HG02610 (cell line): ENCODE measurements around the gene FAHD2B.
"Not testable (repeated sequence)": the region's sequence is repeated elsewhere in the genome, so short reads cannot be mapped to it uniquely, and the experiment has no call there.

ENCODE experiments used
- ATAC-seq: cut with Tn5 transposase; IDR thresholded peaks from one replicate; pipeline ENCODE4 v1.9.1; 2021; ENCODE audit warnings: mild to moderate bottlenecking, moderate library complexity; ENCODE audit not compliant: unreplicated experiment

FAHD2B gene

GRCh38 chr2:97068074-97068473, 26.6 kb downstream of the FAHD2B start:
- no peak for ATAC-seq

GRCh38 chr2:97067279-97068004, 27.2 kb downstream of the FAHD2B start:
- ATAC-seq, result no peak

GRCh38 chr2:97066030-97066429, 28.7 kb downstream of the FAHD2B start:
- not testable (repeated sequence) for ATAC-seq

DNA sequence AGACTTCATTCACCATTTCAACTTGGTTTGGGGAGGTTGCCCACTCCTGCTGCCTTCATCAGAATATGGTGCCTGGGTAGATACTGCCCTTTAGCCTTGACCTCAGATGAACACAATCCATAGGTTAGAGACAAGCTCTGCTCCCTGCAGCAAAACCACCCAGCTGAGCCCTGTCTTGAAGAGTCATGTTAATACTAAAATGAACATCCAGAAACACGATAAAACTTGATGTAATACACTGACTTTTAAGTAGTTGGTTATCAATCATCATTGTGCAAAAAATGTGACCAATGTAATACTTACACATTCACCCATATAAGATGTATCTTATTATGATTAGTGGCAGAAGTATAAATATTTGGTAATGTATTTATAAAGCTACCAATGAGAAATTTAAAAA, 32.7 kb downstream of the FAHD2B start:
- ATAC-seq, result not testable (repeated sequence)

GRCh38 chr2:97059782-97060181, 34.9 kb downstream of the FAHD2B start:
- not testable (repeated sequence) for ATAC-seq

DNA sequence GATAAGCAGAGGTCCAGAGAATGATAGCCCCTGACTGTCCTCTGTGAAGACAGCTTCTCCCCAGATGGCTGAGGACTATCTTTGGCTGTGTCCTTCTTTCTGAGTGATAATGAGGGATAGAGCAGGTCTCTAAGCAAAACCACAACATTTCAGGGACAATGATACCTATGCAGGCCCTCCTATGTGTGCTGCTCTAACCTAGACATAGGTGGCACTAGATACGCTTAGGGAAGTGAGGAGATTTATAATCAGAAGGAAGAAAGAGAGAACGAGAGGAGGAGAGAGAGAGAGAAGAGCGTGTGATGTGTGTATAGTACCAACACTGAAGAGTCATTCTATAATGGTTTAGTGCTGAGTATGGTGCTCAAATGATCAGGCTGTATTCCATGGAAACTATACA, 38.5 kb downstream of the FAHD2B start:
- not testable (repeated sequence) for ATAC-seq

GRCh38 chr2:97050032-97050431, 44.6 kb downstream of the FAHD2B start:
- ATAC-seq, result not testable (repeated sequence)

- ATAC-seq, result not testable (repeated sequence)
Observed at GRCh38 chr2:97048448-97048847, 46.2 kb downstream of the FAHD2B start.

DNA sequence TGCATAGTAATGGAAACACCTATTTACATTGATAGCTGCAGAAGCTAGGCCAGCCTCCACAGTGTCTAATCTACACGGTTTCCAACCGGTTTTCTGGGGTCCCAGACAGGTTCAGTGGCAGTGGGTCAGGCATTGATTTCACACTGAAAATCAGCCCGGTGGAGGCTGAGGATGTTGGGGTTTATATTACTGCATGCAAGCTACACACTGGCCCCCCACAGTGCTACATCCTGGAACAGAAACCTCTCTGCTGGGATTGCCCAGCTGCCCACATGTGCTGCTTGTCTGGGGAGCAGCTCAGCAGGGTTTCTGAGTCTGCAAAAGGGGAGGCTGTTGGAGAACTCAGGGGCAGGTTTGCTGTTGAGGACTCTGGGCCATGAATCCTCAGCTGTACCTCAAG, 48.0 kb downstream of the FAHD2B start:
- ATAC-seq, result not testable (repeated sequence)

GRCh38 chr2:97045895-97046499, 48.7 kb downstream of the FAHD2B start:
- ATAC-seq, result not testable (repeated sequence)
